ENCODE measurements around the gene ERC2. TPM values are rescaled to one million over a fixed set of nuclear protein-coding genes. Genes with fewer than 3 reads are reported as not detected.

Gene ERC2
- total RNA-seq, 1 donor from 2014 or later, result 1.5 TPM

GRCh38 chr3:55965776-55966175 is 502.5 kb downstream of the ERC2 start:
- Histone ChIP-seq H3K27ac (no peak overlapping the region), H3K36me3 (no peaks in the 10 kb centered on the region), H3K4me1 (no peaks in the 10 kb centered on the region), H3K4me3 (no peak overlapping the region), H3K27me3 (ENCODE audit: low read depth) (no peaks in the 10 kb centered on the region), H3K9me3 (no peaks in the 10 kb centered on the region)
- TF ChIP-seq CTCF (IDR thresholded peaks at IDR 0.05), result no peak
- DNase-seq, result no peak
- intact Hi-C loops (cut with DNase I), result no loop called here
- no peak for ATAC-seq

- TF ChIP-seq CTCF (IDR thresholded peaks at IDR 0.05), result no peak
- Histone ChIP-seq H3K4me3 (no peak overlapping the region), H3K27ac (no peak overlapping the region), H3K27me3 (ENCODE audit: low read depth) (no peaks in the 10 kb centered on the region), H3K36me3 (no peaks in the 10 kb centered on the region), H3K4me1 (no peaks in the 10 kb centered on the region), H3K9me3 (no peaks in the 10 kb centered on the region)
- intact Hi-C loops (cut with DNase I), result no loop called here
- ATAC-seq, result no peak
- no peak for DNase-seq
These were observed 503.7 kb downstream of the ERC2 start for GRCh38 chr3:55964491-55964985.

- DNase-seq (no peak), ATAC-seq (no peak)
- H3K9me3 ChIP-seq, result no peaks in the 10 kb centered on the region
- H3K27ac ChIP-seq, result no peak overlapping the region
- no peaks in the 10 kb centered on the region for H3K36me3 ChIP-seq
- H3K4me3 ChIP-seq, result no peak overlapping the region
- no peaks in the 10 kb centered on the region for H3K27me3 ChIP-seq (ENCODE audit: low read depth)
- TF ChIP-seq CTCF (IDR thresholded peaks at IDR 0.05), result no peak
- intact Hi-C loops (cut with DNase I), result no loop called here
- H3K4me1 ChIP-seq, result no peaks in the 10 kb centered on the region
These were observed 504.7 kb downstream of the ERC2 start for GRCh38 chr3:55963601-55964000.

- DNase-seq (no peak), ATAC-seq (no peak)
- Histone ChIP-seq H3K27ac (no peak overlapping the region), H3K4me3 (no peak overlapping the region), H3K36me3 (no peaks in the 10 kb centered on the region), H3K27me3 (ENCODE audit: low read depth) (no peaks in the 10 kb centered on the region), H3K9me3 (no peaks in the 10 kb centered on the region), H3K4me1 (no peaks in the 10 kb centered on the region)
- TF ChIP-seq CTCF (IDR thresholded peaks at IDR 0.05), result no peak
- intact Hi-C loops (cut with DNase I), result no loop called here
These were observed 508.7 kb downstream of the ERC2 start for GRCh38 chr3:55959471-55960080.

- Histone ChIP-seq H3K27ac (no peak overlapping the region), H3K27me3 (ENCODE audit: low read depth) (no peaks in the 10 kb centered on the region), H3K4me1 (no peaks in the 10 kb centered on the region), H3K9me3 (no peaks in the 10 kb centered on the region), H3K36me3 (no peaks in the 10 kb centered on the region), H3K4me3 (no peak overlapping the region)
- TF ChIP-seq CTCF (IDR thresholded peaks at IDR 0.05), result no peak
- no peak for DNase-seq
- intact Hi-C loops (cut with DNase I), result no loop called here
- ATAC-seq, result peak in 1 of 2 donors; percentile 19
These were observed 509.7 kb downstream of the ERC2 start for GRCh38 chr3:55958605-55959004.

All from lower lobe of right lung (tissue), 2 donors.